ENCODE measurements around the gene TSPAN9.

The TSPAN9 gene

DNA sequence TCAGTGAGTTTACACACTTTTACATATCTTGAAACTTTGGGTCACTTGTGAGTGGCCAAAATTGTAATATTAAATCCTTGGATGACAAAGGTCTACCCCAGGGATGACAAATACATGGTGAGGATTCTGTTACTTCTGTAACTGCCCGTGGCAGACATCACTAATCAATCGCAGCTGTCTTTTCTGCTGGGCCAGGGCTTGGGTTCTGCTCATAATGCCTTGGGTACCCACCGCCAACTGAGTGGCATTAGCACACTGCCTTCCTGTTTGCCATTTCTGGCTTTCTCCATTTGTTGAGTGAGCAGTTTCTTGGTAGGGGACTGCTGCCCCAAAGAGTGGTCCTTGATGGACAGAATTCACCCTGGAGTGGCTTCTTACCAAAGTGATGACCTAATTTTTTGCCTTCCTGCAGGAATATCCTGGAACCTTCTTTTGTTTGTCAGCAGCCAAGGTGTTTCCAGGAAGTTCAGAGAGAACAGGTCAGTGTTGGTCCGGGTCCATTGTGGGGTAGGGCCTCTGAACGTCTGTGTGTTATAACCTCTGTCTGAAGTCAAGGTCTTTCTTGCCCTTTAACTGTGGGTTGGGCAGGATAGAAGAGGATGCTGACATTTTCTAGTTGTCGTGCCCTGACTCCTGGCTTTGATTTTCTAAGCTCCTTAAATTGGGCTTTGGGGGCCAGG lies 6.2 kb downstream of the TSPAN9 start:
- H3K4me3 Mint-ChIP-seq = no peak overlapping the region
- no peak for ATAC-seq

DNA sequence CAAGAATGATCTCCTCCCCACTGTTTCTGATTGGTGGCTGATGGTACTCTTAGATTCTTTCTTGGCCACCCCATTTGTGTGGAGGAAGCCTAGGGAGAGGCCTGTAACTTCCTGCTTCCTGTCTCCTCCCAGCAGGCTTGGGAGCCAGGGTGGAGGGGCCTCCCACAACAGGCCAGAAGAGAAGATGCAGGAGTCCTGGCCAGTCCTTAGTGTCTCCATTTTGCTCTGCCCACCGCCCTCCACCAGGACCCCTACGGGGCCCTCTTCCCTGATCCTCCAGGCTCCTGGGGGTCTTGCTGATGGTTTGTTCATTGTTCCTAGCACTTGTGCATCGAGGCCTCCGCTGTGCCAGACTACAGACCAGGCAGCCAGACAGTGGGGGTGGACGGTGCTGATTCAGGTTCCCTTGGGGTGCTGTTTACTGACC lies 6.8 kb downstream of the TSPAN9 start:
- H3K9me3 Mint-ChIP-seq = peaks cover 0 to 14% of the 10 kb centered on the region in 2 donors
- peak overlapping the region in 1 of 2 donors; percentile 64 for H3K27ac Mint-ChIP-seq
- ATAC-seq (no peak), DNase-seq (no peak)
- no peaks in the 10 kb centered on the region for H3K4me1 Mint-ChIP-seq
- no peaks in the 10 kb centered on the region for H3K27me3 Mint-ChIP-seq
- H3K4me3 Mint-ChIP-seq = no peak overlapping the region

More for the DNA sequence above, 6.2 kb downstream of the TSPAN9 start:
- peaks cover 0 to 14% of the 10 kb centered on the region in 2 donors for H3K9me3 Mint-ChIP-seq
- peaks cover 4% of the 10 kb centered on the region for H3K27me3 Mint-ChIP-seq
- DNase-seq = no peak
- no peak overlapping the region for H3K27ac Mint-ChIP-seq
- H3K4me1 Mint-ChIP-seq = no peaks in the 10 kb centered on the region

GRCh38 chr12:3084742-3085141 lies 7.6 kb downstream of the TSPAN9 start:
- Mint-ChIP-seq H3K4me3 (no peak overlapping the region), H3K4me1 (no peaks in the 10 kb centered on the region), H3K27me3 (no peaks in the 10 kb centered on the region), H3K27ac (no peak overlapping the region), H3K9me3 (peaks cover 0 to 14% of the 10 kb centered on the region in 2 donors)
- no peak for ATAC-seq
- no peak for DNase-seq

GRCh38 chr12:3085341-3086139 lies 8.4 kb downstream of the TSPAN9 start:
- no peak overlapping the region for H3K4me3 Mint-ChIP-seq
- H3K4me1 Mint-ChIP-seq = no peaks in the 10 kb centered on the region
- H3K27ac Mint-ChIP-seq = no peak overlapping the region
- H3K9me3 Mint-ChIP-seq = peaks cover 0 to 14% of the 10 kb centered on the region in 2 donors
- no peaks in the 10 kb centered on the region for H3K27me3 Mint-ChIP-seq
- DNase-seq (no peak), ATAC-seq (no peak)

GRCh38 chr12:3086211-3086610 lies 9.0 kb downstream of the TSPAN9 start:
- H3K4me1 Mint-ChIP-seq = no peaks in the 10 kb centered on the region
- no peaks in the 10 kb centered on the region for H3K27me3 Mint-ChIP-seq
- DNase-seq = no peak
- H3K4me3 Mint-ChIP-seq = no peak overlapping the region
- no peak overlapping the region for H3K27ac Mint-ChIP-seq
- peaks cover 0 to 14% of the 10 kb centered on the region in 2 donors for H3K9me3 Mint-ChIP-seq
- no peak for ATAC-seq

GRCh38 chr12:3086729-3087323 lies 9.6 kb downstream of the TSPAN9 start:
- H3K27ac Mint-ChIP-seq = no peak overlapping the region
- no peaks in the 10 kb centered on the region for H3K4me1 Mint-ChIP-seq
- peaks cover 0 to 14% of the 10 kb centered on the region in 2 donors for H3K9me3 Mint-ChIP-seq
- no peaks in the 10 kb centered on the region for H3K27me3 Mint-ChIP-seq
- no peak for DNase-seq
- no peak for ATAC-seq
- H3K4me3 Mint-ChIP-seq = no peak overlapping the region

- DNase-seq (no peak), ATAC-seq (no peak)
- Mint-ChIP-seq H3K4me3 (no peak overlapping the region), H3K4me1 (no peaks in the 10 kb centered on the region), H3K27me3 (no peaks in the 10 kb centered on the region), H3K27ac (no peak overlapping the region), H3K9me3 (peaks cover 0 to 6% of the 10 kb centered on the region in 2 donors)
Observed at GRCh38 chr12:3087758-3088650, 10.8 kb downstream of the TSPAN9 start.

DNA sequence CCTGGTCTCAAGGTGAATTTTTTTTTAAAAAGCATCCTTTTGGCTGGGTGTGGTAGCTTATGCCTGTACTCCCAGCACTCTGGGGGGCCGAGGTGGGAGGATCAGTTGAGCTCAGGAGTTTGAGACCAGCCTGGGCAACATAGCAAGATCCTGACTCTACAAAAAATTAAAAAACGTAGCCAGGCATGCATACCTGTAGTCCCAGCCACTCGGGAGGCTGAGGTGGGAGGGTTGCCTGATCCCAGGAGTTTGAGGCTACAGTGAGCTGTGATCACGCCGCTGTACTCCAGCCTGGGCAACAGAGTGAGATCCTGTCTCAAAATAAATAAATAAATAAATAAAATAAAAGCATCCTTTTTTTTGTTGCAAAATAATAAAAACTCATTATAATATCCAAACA lies 12.4 kb downstream of the TSPAN9 start:
- ATAC-seq = no peak
- H3K4me1 Mint-ChIP-seq = no peaks in the 10 kb centered on the region

GRCh38 chr12:3090240-3091037 lies 13.3 kb downstream of the TSPAN9 start:
- H3K4me1 Mint-ChIP-seq = no peaks in the 10 kb centered on the region
- DNase-seq (no peak), ATAC-seq (no peak)
- H3K9me3 Mint-ChIP-seq = no peaks in the 10 kb centered on the region
- no peak overlapping the region for H3K4me3 Mint-ChIP-seq
- no peak overlapping the region for H3K27ac Mint-ChIP-seq
- no peaks in the 10 kb centered on the region for H3K27me3 Mint-ChIP-seq

More for the DNA sequence above, 12.4 kb downstream of the TSPAN9 start:
- no peak overlapping the region for H3K27ac Mint-ChIP-seq
- DNase-seq = no peak
- H3K9me3 Mint-ChIP-seq = no peaks in the 10 kb centered on the region
- no peaks in the 10 kb centered on the region for H3K27me3 Mint-ChIP-seq
- H3K4me3 Mint-ChIP-seq = no peak overlapping the region

- no peak overlapping the region for H3K4me3 Mint-ChIP-seq
- H3K27ac Mint-ChIP-seq = no peak overlapping the region
- H3K9me3 Mint-ChIP-seq = peaks cover 0 to under 1% of the 10 kb centered on the region in 2 donors
- ATAC-seq = no peak
- H3K4me1 Mint-ChIP-seq = no peaks in the 10 kb centered on the region
- no peaks in the 10 kb centered on the region for H3K27me3 Mint-ChIP-seq
- DNase-seq = no peak
Observed at GRCh38 chr12:3091038-3091319, 13.8 kb downstream of the TSPAN9 start.

DNA sequence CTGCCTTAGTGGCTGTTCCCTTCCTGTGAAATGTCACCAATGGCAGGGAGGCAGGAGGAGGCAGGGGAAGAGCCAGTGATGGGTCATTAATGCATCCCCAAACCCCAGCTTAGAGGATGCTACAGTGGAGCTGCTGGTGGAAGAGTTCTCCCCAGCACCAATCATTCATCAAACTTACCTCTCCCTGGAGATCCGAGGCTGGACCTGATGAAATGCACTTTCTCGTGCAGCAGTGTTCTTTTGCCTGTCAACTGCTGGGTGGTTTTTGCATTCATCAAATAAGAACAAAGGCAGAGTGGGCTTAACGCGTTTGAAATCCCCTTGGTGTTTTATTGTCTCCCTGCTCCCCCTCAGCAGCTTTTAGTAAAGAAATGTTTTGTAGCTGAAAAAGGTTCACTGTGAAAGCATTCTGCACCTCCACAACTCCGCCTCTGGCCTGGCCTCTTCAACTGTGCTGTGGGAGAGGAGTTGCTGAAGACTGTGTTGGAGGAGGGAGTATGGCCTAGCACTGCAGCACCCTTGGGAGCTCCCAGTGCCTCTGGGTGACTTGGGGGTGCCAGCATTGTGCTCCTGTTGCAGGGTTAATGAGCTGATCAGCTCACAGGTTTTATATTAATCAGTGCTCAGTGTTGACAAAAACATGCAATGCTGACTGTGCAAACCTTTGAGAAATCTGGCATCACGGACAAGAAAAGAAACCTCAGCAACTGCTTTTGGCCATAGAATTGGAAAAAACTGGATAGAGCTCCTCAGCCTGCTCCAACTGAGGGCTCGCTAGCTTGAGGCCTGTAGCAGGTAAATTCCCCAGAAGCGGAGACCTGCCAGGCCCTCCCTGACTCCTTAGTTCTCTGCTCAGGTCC lies 14.4 kb downstream of the TSPAN9 start:
- Mint-ChIP-seq H3K4me3 (no peak overlapping the region), H3K27me3 (no peaks in the 10 kb centered on the region), H3K4me1 (no peaks in the 10 kb centered on the region), H3K27ac (no peak overlapping the region), H3K9me3 (peaks cover 5 to 6% of the 10 kb centered on the region in 2 donors)
- DNase-seq = no peak
- no peak for ATAC-seq

DNA sequence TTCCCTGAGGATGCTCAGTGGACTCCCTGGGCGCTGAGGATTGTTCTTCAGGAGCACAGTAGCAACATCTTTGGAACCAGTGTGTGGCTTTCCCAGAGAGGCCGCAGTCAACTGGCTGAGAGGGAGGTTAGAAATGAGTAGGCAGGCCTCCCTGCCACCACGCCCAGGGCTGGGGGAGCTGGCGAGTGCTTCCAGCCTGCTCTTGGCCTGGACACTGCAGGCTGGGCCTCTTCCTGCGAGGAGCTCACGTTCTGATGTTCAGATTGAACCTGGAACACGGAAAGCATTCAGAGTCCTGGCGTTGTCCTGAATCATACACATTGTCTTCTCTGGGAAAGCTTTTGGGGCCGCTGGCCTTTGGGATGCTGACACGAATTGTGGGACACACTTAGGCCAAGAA lies 15.6 kb downstream of the TSPAN9 start:
- Mint-ChIP-seq H3K9me3 (peaks cover 5 to 9% of the 10 kb centered on the region in 2 donors), H3K4me1 (peaks cover 9% of the 10 kb centered on the region), H3K27ac (no peak overlapping the region), H3K4me3 (no peak overlapping the region), H3K27me3 (no peaks in the 10 kb centered on the region)
- no peak for DNase-seq
- no peak for ATAC-seq

DNA sequence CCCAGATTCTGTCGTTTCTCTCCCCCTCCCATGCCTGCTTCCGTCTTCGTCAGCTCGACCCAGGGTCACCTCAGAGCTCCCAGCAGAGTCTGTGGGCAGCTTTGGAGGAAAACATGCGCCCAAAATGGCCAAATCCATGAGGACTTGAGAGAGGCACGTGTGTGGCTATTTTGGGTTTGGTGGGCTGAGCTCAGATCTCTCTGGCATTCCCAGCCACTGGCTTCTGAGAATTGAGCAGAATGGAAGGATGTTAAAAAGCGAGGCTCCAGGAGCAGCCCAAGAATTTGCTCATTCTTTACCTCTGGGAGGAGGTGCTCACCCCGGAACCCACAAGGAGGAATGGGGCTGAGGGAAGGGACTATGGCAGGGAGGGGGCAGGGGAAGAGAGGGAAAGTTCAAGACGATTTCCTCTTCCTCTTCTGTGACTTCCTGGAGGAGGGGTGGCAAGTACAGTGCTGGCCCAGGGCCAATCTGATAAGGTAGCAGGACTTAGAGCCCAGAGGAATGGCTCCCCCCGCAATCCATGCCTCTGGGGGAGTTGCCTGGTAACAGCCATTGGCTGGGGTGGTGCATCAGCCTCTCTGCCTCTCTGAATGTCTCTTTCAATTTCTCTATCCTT lies 20.1 kb downstream of the TSPAN9 start:
- no peak overlapping the region for H3K4me3 Mint-ChIP-seq
- ATAC-seq = no peak

GRCh38 chr12:3097836-3098235 lies 20.7 kb downstream of the TSPAN9 start:
- peaks cover 13 to 43% of the 10 kb centered on the region in 2 donors for H3K9me3 Mint-ChIP-seq
- H3K27me3 Mint-ChIP-seq = peaks cover 8% of the 10 kb centered on the region
- DNase-seq = no peak
- peaks cover 11% of the 10 kb centered on the region for H3K4me1 Mint-ChIP-seq
- ATAC-seq = no peak
- peak overlapping the region in 1 of 2 donors; percentile 14 for H3K4me3 Mint-ChIP-seq
- no peak overlapping the region for H3K27ac Mint-ChIP-seq

More for the DNA sequence above, 20.1 kb downstream of the TSPAN9 start:
- Mint-ChIP-seq H3K27ac (peak overlapping the region in 1 of 2 donors; percentile 75), H3K4me1 (peaks cover 11% of the 10 kb centered on the region), H3K27me3 (peaks cover 8% of the 10 kb centered on the region), H3K9me3 (peaks cover 13 to 43% of the 10 kb centered on the region in 2 donors)
- no peak for DNase-seq
